SIG-M5 treated with dmso at 0.1 percent for 504 hours (cell line): ENCODE data around the gene ZBTB2.

Source experiments
- DNase-seq: peaks from one replicate; lab custom pipeline; 2025; ENCODE audit not compliant: unreplicated experiment; lab: John Stamatoyannopoulos, UW

Gene ZBTB2

GRCh38 chr6:151391471-151392413, at the start of gene ZBTB2:
TSS of gene ZBTB2 (minus strand) at chr6:151391559. CDS start at chr6:151373637, 17,922 bp downstream.
- peak; percentile 64 for DNase-seq

- DNase-seq: no peak
Measured at GRCh38 chr6:151440930-151441329, 49.6 kb upstream of the ZBTB2 start.

GRCh38 chr6:151440498-151440897, 49.1 kb upstream of the ZBTB2 start:
- DNase-seq: no peak

GRCh38 chr6:151437401-151437800, 46.0 kb upstream of the ZBTB2 start:
- no peak for DNase-seq

- no peak for DNase-seq
Measured at GRCh38 chr6:151436802-151437201, 45.4 kb upstream of the ZBTB2 start.

GRCh38 chr6:151436300-151436699, 44.9 kb upstream of the ZBTB2 start:
- DNase-seq: no peak

GRCh38 chr6:151434369-151434768, 43.0 kb upstream of the ZBTB2 start:
- no peak for DNase-seq

GRCh38 chr6:151432651-151433050, 41.3 kb upstream of the ZBTB2 start:
- no peak for DNase-seq

- DNase-seq: no peak
Measured at GRCh38 chr6:151431337-151431736, 40.0 kb upstream of the ZBTB2 start.

GRCh38 chr6:151430886-151431285, 39.5 kb upstream of the ZBTB2 start:
- no peak for DNase-seq

- DNase-seq: no peak
Measured at GRCh38 chr6:151428093-151428735, 36.9 kb upstream of the ZBTB2 start.

- no peak for DNase-seq
Measured at GRCh38 chr6:151425561-151425960, 34.2 kb upstream of the ZBTB2 start.

- DNase-seq: no peak
Measured at GRCh38 chr6:151422981-151423380, 31.6 kb upstream of the ZBTB2 start.

GRCh38 chr6:151417477-151417876, 26.1 kb upstream of the ZBTB2 start:
- no peak for DNase-seq

GRCh38 chr6:151414641-151415260, 23.4 kb upstream of the ZBTB2 start:
- no peak for DNase-seq

GRCh38 chr6:151413372-151414145, 22.2 kb upstream of the ZBTB2 start:
- no peak for DNase-seq

- no peak for DNase-seq
Measured at GRCh38 chr6:151412909-151413308, 21.6 kb upstream of the ZBTB2 start.

- no peak for DNase-seq
Measured at GRCh38 chr6:151409679-151410078, 18.3 kb upstream of the ZBTB2 start.

- DNase-seq: no peak
Measured at GRCh38 chr6:151409260-151409659, 17.9 kb upstream of the ZBTB2 start.

GRCh38 chr6:151408858-151409257, 17.5 kb upstream of the ZBTB2 start:
- no peak for DNase-seq

GRCh38 chr6:151403919-151404308, 12.6 kb upstream of the ZBTB2 start:
- DNase-seq: no peak
